Pancreas (tissue), 10 donors: ENCODE results near the gene F7. TPM values are rescaled to one million over a fixed set of nuclear protein-coding genes. Genes with fewer than 3 reads are reported as not detected.

Source experiments
- ATAC-seq, 4 donors: fragments of 200-7000 bp; cut with Tn5 transposase; one replicate each; pipeline versions ENCODE4 v1.8.0 to v1.9.1; 2020; ENCODE audit warnings: mild to moderate bottlenecking in 4 of 4, moderate library complexity in 4 of 4
- DNase-seq, 6 donors: peaks; one replicate each; pipeline ENCODE4 v3.0.0-alpha.2; 2020
- FAIRE-seq: peaks from 2 replicates; lab custom pipeline; 2012; peaks lifted over from hg19 to GRCh38; lab: Jason Lieb, UNC
- H3K27ac ChIP-seq, 4 donors: fragments of 200-600 bp; sonication (generic); 1 replicate in 3 of 4; 2 replicates in 1 of 4; pipeline versions ENCODE4 v1.5.0 to v1.8.0; 2020
- H3K27me3 ChIP-seq, 4 donors: fragments of 200-600 bp; one replicate each; pipeline ENCODE4 v1.8.0; 2021
- H3K36me3 ChIP-seq, 3 donors: fragments of 200-600 bp; sonication (generic) in 1 of 3; one replicate each; pipeline versions ENCODE4 v1.5.0 to v1.8.0; 2020 to 2021
- H3K4me1 ChIP-seq, 3 donors: fragments of 200-600 bp; one replicate each; pipeline ENCODE4 v1.8.0; 2021
- H3K4me3 ChIP-seq, 4 donors: fragments of 200-600 bp; sonication (generic) in 2 of 4; one replicate each; pipeline versions ENCODE4 v1.5.0 to v1.8.0; 2020 to 2021
- H3K9me3 ChIP-seq, 4 donors: fragments of 200-600 bp; one replicate each; pipeline ENCODE4 v1.8.0; 2021
- WGBS, 2 donors: extraction: QIAGEN DNeasy Blood & Tissue Kit; methylation state at CpG; one replicate each; pipeline ENCODE4 v1.1.7; 2013; 5-methylcytosine and 5-hydroxymethylcytosine counted together
- intact Hi-C, 3 donors: fragments of 100-400 bp; cut with DNase I; formaldehyde crosslinking; loops; one replicate each; pipeline versions ENCODE4 v1.11.1 to v1.14.2; 2022
- polyA plus RNA-seq, 2 donors: library from polyadenylated mRNA; stranded (reverse); fragments of 200-250 nt; gene quantifications; one replicate each; pipeline ENCODE4 v1.2.3, GENCODE V29; 2013
- total RNA-seq, 6 donors: library from RNA; stranded (reverse); fragmentation: NEBNext Ultra II Directional in 4 of 6; extraction: Animal tissue kit (Norgen Biotek cat#: 25700) in 4 of 6; gene quantifications; one replicate each; pipeline versions ENCODE4 v1.2.1 to v1.2.4, GENCODE V29; 2021 to 2023
- TF ChIP-seq, protein P1 (sequence below), 4 donors: fragments of 200-600 bp; sonication (generic) in 3 of 4; IDR thresholded peaks; one replicate each; pipeline versions ENCODE4 v1.5.0 to v1.8.0; 2021; ENCODE audit warnings: antibody characterized with exemption in 4 of 4
- donor health status: healthy with polysubstance abuse.
- donor health status: DM: no; HTN: no; CAD: no; lungs with moderate emphysema.
- donor health status: DM: no; HTN: no; CAD: no.
- donor health status: control.
- donor health status: control.
- donor health status: Bipolar disorder and iron deficiency.
- donor health status: DM: yes; HTN: yes; CAD: no.
- donor health status: DM: no; HTN: no; CAD: no.
- donor health status: DM: no; HTN: no; CAD: no.
- donor health status: DM: yes; HTN: yes; CAD: no.

The F7 gene
- total and polyA plus RNA-seq, 8 donors: 0.13 to 0.96 (median 0.23) TPM; not detected in 2

DNA sequence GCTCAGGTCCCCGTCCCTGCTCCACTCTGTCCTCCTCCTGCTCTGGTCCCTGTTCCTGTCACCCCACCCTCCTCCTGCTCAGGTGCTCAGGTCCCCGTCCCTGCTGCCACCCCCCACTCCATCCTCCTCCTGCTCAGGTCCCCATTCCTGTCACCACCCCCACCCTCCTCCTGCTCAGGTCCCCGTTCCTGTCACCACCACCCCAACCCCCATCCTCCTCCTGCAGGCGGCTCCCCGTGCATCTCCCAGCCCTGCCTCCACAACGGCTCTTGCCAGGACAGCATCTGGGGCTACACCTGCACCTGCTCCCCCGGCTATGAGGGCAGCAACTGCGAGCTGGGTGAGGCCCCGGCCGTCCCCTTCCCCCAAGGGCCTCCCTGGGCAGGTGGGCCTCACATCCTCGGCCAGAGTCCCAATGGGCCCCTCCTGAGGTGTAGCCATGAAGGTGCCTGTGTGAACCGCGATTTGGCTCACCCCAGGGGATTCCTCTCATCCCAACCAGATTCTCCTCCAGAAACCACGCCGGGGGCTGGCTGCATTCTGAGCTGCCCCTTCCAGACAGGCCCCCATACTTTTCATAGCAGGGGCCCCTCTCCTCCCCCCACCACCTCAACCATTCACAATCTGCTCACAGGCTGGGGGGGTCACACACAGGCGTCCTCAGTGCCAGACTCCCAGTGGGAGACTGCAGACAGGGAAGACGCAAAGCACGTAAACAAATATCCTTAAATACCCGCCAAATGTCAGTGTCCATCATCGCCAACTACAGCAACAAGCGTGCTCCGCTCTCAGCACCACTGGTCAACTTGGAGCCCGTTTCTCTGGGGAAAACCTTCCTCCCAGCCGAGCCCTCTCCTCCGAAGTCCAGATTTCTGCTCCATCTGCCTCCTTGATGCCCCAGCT, 57.4 kb downstream of the F7 start:
- intact Hi-C loops: no loop called here
- H3K4me1 ChIP-seq: no peaks in the 10 kb centered on the region
- H3K36me3 ChIP-seq: no peaks in the 10 kb centered on the region
- DNase-seq: no peak
- FAIRE-seq: no peak
- no peaks in the 10 kb centered on the region for H3K9me3 ChIP-seq
- TF ChIP-seq, protein P1, sequence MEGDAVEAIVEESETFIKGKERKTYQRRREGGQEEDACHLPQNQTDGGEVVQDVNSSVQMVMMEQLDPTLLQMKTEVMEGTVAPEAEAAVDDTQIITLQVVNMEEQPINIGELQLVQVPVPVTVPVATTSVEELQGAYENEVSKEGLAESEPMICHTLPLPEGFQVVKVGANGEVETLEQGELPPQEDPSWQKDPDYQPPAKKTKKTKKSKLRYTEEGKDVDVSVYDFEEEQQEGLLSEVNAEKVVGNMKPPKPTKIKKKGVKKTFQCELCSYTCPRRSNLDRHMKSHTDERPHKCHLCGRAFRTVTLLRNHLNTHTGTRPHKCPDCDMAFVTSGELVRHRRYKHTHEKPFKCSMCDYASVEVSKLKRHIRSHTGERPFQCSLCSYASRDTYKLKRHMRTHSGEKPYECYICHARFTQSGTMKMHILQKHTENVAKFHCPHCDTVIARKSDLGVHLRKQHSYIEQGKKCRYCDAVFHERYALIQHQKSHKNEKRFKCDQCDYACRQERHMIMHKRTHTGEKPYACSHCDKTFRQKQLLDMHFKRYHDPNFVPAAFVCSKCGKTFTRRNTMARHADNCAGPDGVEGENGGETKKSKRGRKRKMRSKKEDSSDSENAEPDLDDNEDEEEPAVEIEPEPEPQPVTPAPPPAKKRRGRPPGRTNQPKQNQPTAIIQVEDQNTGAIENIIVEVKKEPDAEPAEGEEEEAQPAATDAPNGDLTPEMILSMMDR (IDR thresholded peaks at IDR 0.05): no peak
- peak in 2 of 4 donors; percentile 26 to 39 for ATAC-seq
- H3K27ac ChIP-seq: no peak overlapping the region
- H3K27me3 ChIP-seq: no peaks in the 10 kb centered on the region
- WGBS, 2 donors: 16 to 19% methylated on average over 25 of the region's 25 CpGs
- H3K4me3 ChIP-seq: no peak overlapping the region

DNA sequence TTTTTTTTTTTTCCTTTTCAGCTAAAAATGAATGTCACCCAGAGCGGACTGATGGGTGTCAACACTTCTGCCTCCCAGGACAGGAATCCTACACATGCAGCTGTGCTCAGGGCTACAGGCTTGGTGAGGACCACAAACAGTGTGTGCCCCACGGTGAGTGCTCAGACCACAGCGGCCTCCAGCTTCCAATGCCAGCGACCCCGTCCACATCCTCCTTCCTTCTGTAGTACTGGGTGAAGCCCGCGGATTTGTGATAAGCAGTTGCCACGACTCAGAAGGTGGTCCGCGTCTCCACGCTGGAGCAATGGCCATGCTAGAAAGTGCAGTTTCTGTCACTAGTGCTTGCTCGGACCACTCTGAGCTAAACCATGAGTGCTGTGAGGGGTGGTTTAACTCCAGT, 58.9 kb downstream of the F7 start:
- no peak for ATAC-seq
- TF ChIP-seq, protein P1 (IDR thresholded peaks at IDR 0.05): no peak
- no peaks in the 10 kb centered on the region for H3K4me1 ChIP-seq
- no peaks in the 10 kb centered on the region for H3K9me3 ChIP-seq
- no peak for FAIRE-seq
- H3K27ac ChIP-seq: no peak overlapping the region
- 74 to 90% methylated on average over 12 of the region's 12 CpGs for WGBS, 2 donors
- no peak overlapping the region for H3K4me3 ChIP-seq
- DNase-seq: no peak
- H3K36me3 ChIP-seq: peaks cover 0 to under 1% (median 0%) of the 10 kb centered on the region in 3 donors
- intact Hi-C loops: no loop called here
- no peaks in the 10 kb centered on the region for H3K27me3 ChIP-seq

DNA sequence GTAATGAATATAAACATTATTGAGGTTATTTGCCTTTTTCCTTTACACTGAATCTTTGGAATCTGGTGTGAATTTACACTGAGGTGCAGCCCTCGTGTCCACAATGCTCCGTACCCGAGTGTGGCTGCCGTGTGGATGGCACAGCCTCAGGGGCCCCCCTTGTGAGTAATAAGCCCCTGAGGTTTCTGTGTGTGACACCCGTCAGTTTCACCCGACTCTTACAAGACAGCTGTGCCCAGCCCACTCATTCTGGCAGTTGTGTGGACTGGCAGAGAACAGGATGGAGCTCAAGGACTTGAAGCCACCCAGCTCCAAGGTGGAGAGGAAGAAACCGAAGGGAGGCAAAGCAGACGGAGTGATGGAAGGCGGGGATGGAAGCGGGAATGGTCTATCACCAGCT, 60.7 kb downstream of the F7 start:
- no peak for ATAC-seq
- H3K27ac ChIP-seq: no peak overlapping the region
- 91 to 95% methylated on average over 10 of the region's 10 CpGs for WGBS, 2 donors

DNA sequence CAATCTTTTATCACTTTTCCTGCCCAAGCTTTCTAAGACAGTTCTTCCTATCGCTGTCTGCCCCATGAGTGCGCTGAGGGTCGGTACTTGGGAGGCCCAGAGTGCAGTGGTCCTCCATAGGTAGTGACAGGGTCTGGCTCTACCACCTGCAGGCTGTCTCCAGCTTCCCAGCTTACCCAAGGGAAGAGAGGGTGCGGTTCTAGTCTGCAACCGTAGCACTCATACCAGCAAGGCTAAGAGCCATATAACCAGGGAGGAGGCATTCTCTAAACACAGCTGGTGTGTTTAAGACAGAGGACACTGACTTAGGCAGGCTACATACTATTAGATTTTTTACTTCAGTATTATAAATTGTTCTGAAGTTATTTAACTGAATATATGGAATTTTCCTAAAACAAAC, 61.1 kb downstream of the F7 start:
- Histone ChIP-seq H3K4me3 (no peak overlapping the region), H3K27ac (no peak overlapping the region), H3K36me3 (peaks cover 0 to 7% (median 0%) of the 10 kb centered on the region in 3 donors), H3K4me1 (no peaks in the 10 kb centered on the region), H3K9me3 (no peaks in the 10 kb centered on the region), H3K27me3 (no peaks in the 10 kb centered on the region)
- no peak for DNase-seq
- FAIRE-seq: no peak
- WGBS, 2 donors: 92 to 94% methylated on average over 5 of the region's 5 CpGs
- ATAC-seq: no peak
- TF ChIP-seq, protein P1 (IDR thresholded peaks at IDR 0.05): no peak
- intact Hi-C loops: no loop called here

More for the DNA sequence above, 60.7 kb downstream of the F7 start:
- DNase-seq: no peak
- TF ChIP-seq, protein P1 (IDR thresholded peaks at IDR 0.05): no peak
- no peaks in the 10 kb centered on the region for H3K27me3 ChIP-seq
- intact Hi-C loops: no loop called here
- no peak for FAIRE-seq
- no peaks in the 10 kb centered on the region for H3K9me3 ChIP-seq
- H3K4me1 ChIP-seq: no peaks in the 10 kb centered on the region
- H3K4me3 ChIP-seq: no peak overlapping the region
- H3K36me3 ChIP-seq: peaks cover 0 to 4% (median 0%) of the 10 kb centered on the region in 3 donors

DNA sequence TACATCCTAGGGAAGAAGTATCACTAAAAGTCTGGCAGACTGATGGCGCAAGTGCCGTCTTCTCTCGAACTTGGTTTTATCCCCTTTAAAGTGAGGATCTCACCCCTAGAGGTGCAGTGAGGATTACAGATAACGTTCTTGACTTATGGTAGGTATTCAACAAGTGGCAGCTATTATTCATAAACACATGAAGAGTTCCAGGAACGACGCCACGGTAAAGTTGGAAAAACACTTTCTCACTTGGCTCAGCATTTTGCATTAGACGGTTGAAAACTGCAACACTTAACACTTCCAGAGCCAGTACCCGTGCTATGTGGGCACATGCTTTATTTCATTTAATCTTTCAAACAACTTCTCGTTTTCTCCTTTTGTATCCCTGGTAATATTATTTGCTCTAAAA, 61.6 kb downstream of the F7 start:
- H3K36me3 ChIP-seq: peaks cover 0 to 9% (median 0%) of the 10 kb centered on the region in 3 donors
- TF ChIP-seq, protein P1 (IDR thresholded peaks at IDR 0.05): no peak
- no peaks in the 10 kb centered on the region for H3K27me3 ChIP-seq
- H3K4me1 ChIP-seq: no peaks in the 10 kb centered on the region
- no peak overlapping the region for H3K27ac ChIP-seq
- no peak overlapping the region for H3K4me3 ChIP-seq
- no peak for ATAC-seq
- no peak for FAIRE-seq
- 92% methylated on average over 10 of the region's 10 CpGs for WGBS, 2 donors
- no peak for DNase-seq
- intact Hi-C loops: no loop called here
- no peaks in the 10 kb centered on the region for H3K9me3 ChIP-seq
